Measurements from ENCODE around the gene FBXO34.

- TF ChIP-seq, protein P1, sequence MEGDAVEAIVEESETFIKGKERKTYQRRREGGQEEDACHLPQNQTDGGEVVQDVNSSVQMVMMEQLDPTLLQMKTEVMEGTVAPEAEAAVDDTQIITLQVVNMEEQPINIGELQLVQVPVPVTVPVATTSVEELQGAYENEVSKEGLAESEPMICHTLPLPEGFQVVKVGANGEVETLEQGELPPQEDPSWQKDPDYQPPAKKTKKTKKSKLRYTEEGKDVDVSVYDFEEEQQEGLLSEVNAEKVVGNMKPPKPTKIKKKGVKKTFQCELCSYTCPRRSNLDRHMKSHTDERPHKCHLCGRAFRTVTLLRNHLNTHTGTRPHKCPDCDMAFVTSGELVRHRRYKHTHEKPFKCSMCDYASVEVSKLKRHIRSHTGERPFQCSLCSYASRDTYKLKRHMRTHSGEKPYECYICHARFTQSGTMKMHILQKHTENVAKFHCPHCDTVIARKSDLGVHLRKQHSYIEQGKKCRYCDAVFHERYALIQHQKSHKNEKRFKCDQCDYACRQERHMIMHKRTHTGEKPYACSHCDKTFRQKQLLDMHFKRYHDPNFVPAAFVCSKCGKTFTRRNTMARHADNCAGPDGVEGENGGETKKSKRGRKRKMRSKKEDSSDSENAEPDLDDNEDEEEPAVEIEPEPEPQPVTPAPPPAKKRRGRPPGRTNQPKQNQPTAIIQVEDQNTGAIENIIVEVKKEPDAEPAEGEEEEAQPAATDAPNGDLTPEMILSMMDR (IDR thresholded peaks at IDR 0.05) = no peak
- TF ChIP-seq EP300 (IDR thresholded peaks at IDR 0.05) (no peak), POLR2A (IDR thresholded peaks at IDR 0.05) (no peak)
Measured at GRCh38 chr14:55256586-55256985, 14.6 kb upstream of the FBXO34 start.
